B cell (primary cell): ENCODE measurements around the gene KIF16B. TPM values are rescaled to one million over a fixed set of nuclear protein-coding genes. Genes with fewer than 3 reads are reported as not detected.
A peak's percentile ranks its signal among the peaks of the same experiment; 100 is the strongest.

ENCODE experiments used
- ATAC-seq: fragments of 200-7000 bp; cut with Tn5 transposase; one replicate; pipeline ENCODE4 v1.10.0; 2021; ENCODE audit warnings: low read depth, mild to moderate bottlenecking, moderate number of reproducible peaks, moderate library complexity
- CTCF ChIA-PET: fragments of 350-600 bp; sonication (Branson Sonifier 250); formaldehyde crosslinking; loops from one replicate; lab custom pipeline; 2021; ENCODE audit warnings: antibody characterized with exemption, inconsistent platforms; lab: Charles Lee
- POLR2A ChIA-PET: fragments of 350-600 bp; sonication (Branson Sonifier 250); formaldehyde crosslinking; loops from one replicate; lab custom pipeline; 2021; ENCODE audit warnings: antibody characterized with exemption; lab: Charles Lee
- DNase-seq: peaks from one replicate; pipeline ENCODE4 v3.0.0; 2013
- H2AFZ ChIP-seq: 2 replicates; pipeline ENCODE4 v1.6.1; 2012; ENCODE audit warnings: mild to moderate bottlenecking, low read depth, low read length; ENCODE audit not compliant: insufficient read depth, poor library complexity, severe bottlenecking
- H3K27ac ChIP-seq, 2 donors: 1 replicate in 1 of 2; 2 replicates in 1 of 2; pipeline ENCODE4 v1.5.1; 2012 to 2013; ENCODE audit warnings: low read length in 2 of 2, mild to moderate bottlenecking in 2 of 2, moderate library complexity in 1 of 2
- H3K27me3 ChIP-seq, 4 experiments: fragments of 200-600 bp in 1 of 4; sonication (generic) in 1 of 4; replicated peaks in 1 of 4; 1 replicate in 2 of 4; 2 replicates in 2 of 4; pipeline versions ENCODE4 v1.6.1 to v1.7.0; 2013 to 2016; ENCODE audit warnings: low read length in 3 of 4, mild to moderate bottlenecking in 2 of 4, mixed read lengths in 1 of 4, moderate library complexity in 1 of 4; ENCODE audit not compliant: insufficient read depth in 4 of 4, control insufficient read depth in 3 of 4; ENCODE audit errors: control extremely low read depth in 1 of 4
- H3K36me3 ChIP-seq, 2 experiments: replicated peaks in 1 of 2; 1 replicate in 1 of 2; 2 replicates in 1 of 2; pipeline versions ENCODE4 v1.6.1 to v1.7.1; 2013; ENCODE audit warnings: low read length in 1 of 2; ENCODE audit not compliant: insufficient read depth in 2 of 2, control insufficient read depth in 1 of 2; ENCODE audit errors: control extremely low read depth in 1 of 2, extremely low read depth in 1 of 2
- H3K4me1 ChIP-seq, 2 donors: fragments of 200-600 bp in 1 of 2; sonication (generic) in 1 of 2; 1 replicate in 1 of 2; 2 replicates in 1 of 2; pipeline versions ENCODE4 v1.5.1 to v1.6.1; 2013 to 2017; ENCODE audit warnings: low read length in 2 of 2; ENCODE audit not compliant: control insufficient read depth in 2 of 2, insufficient read depth in 2 of 2
- H3K4me2 ChIP-seq: replicated peaks from 2 replicates; pipeline ENCODE3; 2012; ENCODE audit warnings: mild to moderate bottlenecking, low read depth, low read length; ENCODE audit not compliant: poor library complexity, severe bottlenecking
- H3K4me3 ChIP-seq, 5 experiments: fragments of 200-600 bp in 1 of 5; sonication (generic) in 1 of 5; 1 replicate in 3 of 5; 2 replicates in 2 of 5; pipeline versions ENCODE4 v1.5.1 to v1.7.0; 2011 to 2016; ENCODE audit warnings: low read length in 4 of 5, mild to moderate bottlenecking in 4 of 5, low read depth in 2 of 5, control low read depth in 1 of 5, moderate library complexity in 1 of 5; ENCODE audit not compliant: insufficient read depth in 1 of 5; ENCODE audit errors: control extremely low read depth in 1 of 5, extremely low read depth in 1 of 5
- H3K79me2 ChIP-seq: fragments of 200-600 bp; sonication (generic); one replicate; pipeline ENCODE4 v1.6.0; 2016; ENCODE audit warnings: low read length; ENCODE audit not compliant: control insufficient read depth, insufficient read depth
- H3K9ac ChIP-seq: fragments of 200-600 bp; sonication (generic); 2 replicates; pipeline ENCODE4 v1.6.1; 2017; ENCODE audit warnings: mild to moderate bottlenecking, low read length, moderate library complexity
- H3K9me3 ChIP-seq, 3 donors: one replicate each; pipeline versions ENCODE4 v1.6.1 to v1.7.1; 2013; ENCODE audit warnings: low read length in 2 of 3; ENCODE audit not compliant: control insufficient read depth in 2 of 3, insufficient read depth in 1 of 3; ENCODE audit errors: control extremely low read depth in 1 of 3
- H4K20me1 ChIP-seq: 2 replicates; pipeline ENCODE4 v1.6.0; 2012; ENCODE audit warnings: mild to moderate bottlenecking, low read length; ENCODE audit not compliant: insufficient read depth, control insufficient read depth, poor library complexity, severe bottlenecking
- H3K27ac Mint-ChIP-seq: one replicate; pipeline ENCODE4 v1.8.0; 2021; ENCODE audit warnings: mixed read lengths
- H3K27me3 Mint-ChIP-seq: one replicate; pipeline ENCODE4 v1.8.0; 2021; ENCODE audit warnings: mixed read lengths
- H3K4me1 Mint-ChIP-seq: one replicate; pipeline ENCODE4 v1.8.0; 2021; ENCODE audit warnings: mixed read lengths
- H3K4me3 Mint-ChIP-seq: one replicate; pipeline ENCODE4 v1.8.0; 2021; ENCODE audit warnings: mixed read lengths
- H3K9me3 Mint-ChIP-seq: one replicate; pipeline ENCODE4 v1.8.0; 2022; ENCODE audit warnings: mixed read lengths; ENCODE audit not compliant: insufficient read depth
- EZH2 ChIP-seq: IDR thresholded peaks from 2 replicates; pipeline ENCODE4 v1.6.1; 2012; ENCODE audit warnings: borderline replicate concordance, low read depth, mild to moderate bottlenecking, moderate library complexity, low read length; ENCODE audit not compliant: insufficient read depth, poor library complexity, severe bottlenecking
- intact Hi-C: fragments of 100-400 bp; cut with micrococcal nuclease; formaldehyde crosslinking; loops from one replicate; pipeline ENCODE4 v1.10.0; 2022
- polyA plus RNA-seq: library from polyadenylated mRNA; depleted of rRNA; stranded (reverse); fragments of >200 nt; gene quantifications from 2 replicates; pipeline ENCODE4 v1.2.3, GENCODE V29; 2012
- total RNA-seq, 2 donors: library from RNA; stranded (reverse); fragments of 120-200 nt in 1 of 2; gene quantifications; 1 replicate in 1 of 2; 2 replicates in 1 of 2; pipeline versions ENCODE4 v1.2.3 to v1.2.4, GENCODE V29; 2013 to 2022
- TF ChIP-seq, protein P1 (sequence below): fragments of 200-600 bp; IDR thresholded peaks from one replicate; pipeline ENCODE4 v1.8.0; 2022; ENCODE audit warnings: antibody characterized with exemption, mild to moderate bottlenecking

The KIF16B gene
- total and polyA plus RNA-seq, 2 donors (not counting 1 experiment from before 2014, with no cell fraction given), result 4.5 to 13.0 TPM

- Histone ChIP-seq H3K27ac (no peak overlapping the region), H3K4me3 (no peak overlapping the region), H2AFZ (peak overlapping the region; percentile 41), H3K4me2 (no peak overlapping the region), H3K4me1 (peaks cover 10 to 11% of the 10 kb centered on the region in 2 donors), H3K9ac (no peak overlapping the region), H4K20me1 (no peaks in the 10 kb centered on the region), H3K27me3 (no peaks in the 10 kb centered on the region), H3K79me2 (no peaks in the 10 kb centered on the region), H3K9me3 (peaks cover 3 to 23% (median 13%) of the 10 kb centered on the region in 3 donors), H3K36me3 (no peaks in the 10 kb centered on the region)
- POLR2A ChIA-PET, result no interaction called here
- peak; percentile 46 for DNase-seq
- CTCF ChIA-PET, result interaction anchor here (0.6 to 3.9 kb wide), 12 partner anchors 9 to 534 kb away, joined by 3 to 24 read pairs (median 4); no protein-coding TSS in a partner anchor
- peaks cover 10% of the 10 kb centered on the region for H3K4me1 Mint-ChIP-seq
- peak; percentile 43 for ATAC-seq
- intact Hi-C loops, result loop anchor here (1.0 to 10.0 kb wide), 3 partner anchors 197 to 533 kb away; no protein-coding TSS in a partner anchor
- H3K27ac Mint-ChIP-seq, result no peak overlapping the region
- H3K27me3 Mint-ChIP-seq, result peaks cover 5% of the 10 kb centered on the region
- H3K4me3 Mint-ChIP-seq, result no peak overlapping the region
- peaks cover 9% of the 10 kb centered on the region for H3K9me3 Mint-ChIP-seq
- TF ChIP-seq EZH2, result no peak
- TF ChIP-seq, protein P1, sequence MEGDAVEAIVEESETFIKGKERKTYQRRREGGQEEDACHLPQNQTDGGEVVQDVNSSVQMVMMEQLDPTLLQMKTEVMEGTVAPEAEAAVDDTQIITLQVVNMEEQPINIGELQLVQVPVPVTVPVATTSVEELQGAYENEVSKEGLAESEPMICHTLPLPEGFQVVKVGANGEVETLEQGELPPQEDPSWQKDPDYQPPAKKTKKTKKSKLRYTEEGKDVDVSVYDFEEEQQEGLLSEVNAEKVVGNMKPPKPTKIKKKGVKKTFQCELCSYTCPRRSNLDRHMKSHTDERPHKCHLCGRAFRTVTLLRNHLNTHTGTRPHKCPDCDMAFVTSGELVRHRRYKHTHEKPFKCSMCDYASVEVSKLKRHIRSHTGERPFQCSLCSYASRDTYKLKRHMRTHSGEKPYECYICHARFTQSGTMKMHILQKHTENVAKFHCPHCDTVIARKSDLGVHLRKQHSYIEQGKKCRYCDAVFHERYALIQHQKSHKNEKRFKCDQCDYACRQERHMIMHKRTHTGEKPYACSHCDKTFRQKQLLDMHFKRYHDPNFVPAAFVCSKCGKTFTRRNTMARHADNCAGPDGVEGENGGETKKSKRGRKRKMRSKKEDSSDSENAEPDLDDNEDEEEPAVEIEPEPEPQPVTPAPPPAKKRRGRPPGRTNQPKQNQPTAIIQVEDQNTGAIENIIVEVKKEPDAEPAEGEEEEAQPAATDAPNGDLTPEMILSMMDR, result peak; percentile 37
These were observed 331.3 kb downstream of the KIF16B start for GRCh38 chr20:16241911-16242310.

- Histone ChIP-seq H3K27ac (no peak overlapping the region), H3K9ac (no peak overlapping the region), H3K4me1 (peaks cover 10 to 11% of the 10 kb centered on the region in 2 donors), H3K27me3 (no peaks in the 10 kb centered on the region), H4K20me1 (no peaks in the 10 kb centered on the region), H3K36me3 (no peaks in the 10 kb centered on the region), H3K4me2 (no peak overlapping the region), H3K4me3 (no peak overlapping the region), H3K79me2 (no peaks in the 10 kb centered on the region), H3K9me3 (peaks cover 3 to 23% (median 13%) of the 10 kb centered on the region in 3 donors), H2AFZ (no peak overlapping the region)
- intact Hi-C loops, result loop anchor here (10.0 kb wide), 1 partner anchor 196 kb away; no protein-coding TSS in a partner anchor
- ATAC-seq, result no peak
- TF ChIP-seq, protein P1, result no peak
- Mint-ChIP-seq H3K4me1 (peaks cover 10% of the 10 kb centered on the region), H3K27ac (no peak overlapping the region), H3K9me3 (peaks cover 9% of the 10 kb centered on the region), H3K4me3 (no peak overlapping the region), H3K27me3 (peaks cover 5% of the 10 kb centered on the region)
- ChIA-PET CTCF (interaction anchor here (1.1 to 3.9 kb wide), 5 partner anchors 10 to 532 kb away, joined by 3 to 24 read pairs (median 5); no protein-coding TSS in a partner anchor), POLR2A (no interaction called here)
- no peak for DNase-seq
These were observed 332.9 kb downstream of the KIF16B start for GRCh38 chr20:16240355-16240754.
